Adrenal gland (tissue), 5 donors: ENCODE results near the gene LHFPL6.

Source experiments
- POLR2A ChIP-seq, 2 donors: fragments of 450-650 bp; IDR thresholded peaks; one replicate each; pipeline ENCODE4 v1.6.1; 2017; ENCODE audit warnings: antibody characterized with exemption in 2 of 2, mild to moderate bottlenecking in 2 of 2, moderate library complexity in 1 of 2
- TF ChIP-seq, protein P1 (sequence below), 6 experiments: fragments of 450-650 bp in 4 of 6; fragments of 200-600 bp in 2 of 6; sonication (generic) in 1 of 6; IDR thresholded peaks; 1 replicate in 5 of 6; 2 replicates in 1 of 6; pipeline versions ENCODE4 v1.5.1 to v1.8.0; 2016 to 2021; ENCODE audit warnings: antibody characterized with exemption in 6 of 6, mild to moderate bottlenecking in 2 of 6, moderate library complexity in 1 of 6
- donor health status: DM: no; HTN: no; CAD: no.

DNA sequence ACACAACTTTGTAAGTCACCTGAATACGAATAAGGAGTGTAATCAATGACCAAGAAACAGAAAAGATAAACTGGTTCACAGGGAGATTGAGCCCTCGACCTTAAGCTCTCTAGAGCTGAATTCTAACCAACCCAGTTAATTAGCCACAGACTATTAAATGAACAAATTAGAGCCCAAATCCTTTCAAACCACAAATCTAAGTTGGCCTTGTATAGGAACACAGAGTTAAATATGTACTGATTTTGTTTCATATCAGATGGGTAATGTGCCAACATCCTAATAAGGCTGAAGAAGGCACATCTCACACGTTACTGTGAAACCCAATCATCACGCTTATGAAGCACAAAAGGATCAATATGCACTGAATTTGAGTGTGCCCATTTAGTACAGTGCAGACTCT lies 156.1 kb downstream of the LHFPL6 start:
- TF ChIP-seq, protein P1, sequence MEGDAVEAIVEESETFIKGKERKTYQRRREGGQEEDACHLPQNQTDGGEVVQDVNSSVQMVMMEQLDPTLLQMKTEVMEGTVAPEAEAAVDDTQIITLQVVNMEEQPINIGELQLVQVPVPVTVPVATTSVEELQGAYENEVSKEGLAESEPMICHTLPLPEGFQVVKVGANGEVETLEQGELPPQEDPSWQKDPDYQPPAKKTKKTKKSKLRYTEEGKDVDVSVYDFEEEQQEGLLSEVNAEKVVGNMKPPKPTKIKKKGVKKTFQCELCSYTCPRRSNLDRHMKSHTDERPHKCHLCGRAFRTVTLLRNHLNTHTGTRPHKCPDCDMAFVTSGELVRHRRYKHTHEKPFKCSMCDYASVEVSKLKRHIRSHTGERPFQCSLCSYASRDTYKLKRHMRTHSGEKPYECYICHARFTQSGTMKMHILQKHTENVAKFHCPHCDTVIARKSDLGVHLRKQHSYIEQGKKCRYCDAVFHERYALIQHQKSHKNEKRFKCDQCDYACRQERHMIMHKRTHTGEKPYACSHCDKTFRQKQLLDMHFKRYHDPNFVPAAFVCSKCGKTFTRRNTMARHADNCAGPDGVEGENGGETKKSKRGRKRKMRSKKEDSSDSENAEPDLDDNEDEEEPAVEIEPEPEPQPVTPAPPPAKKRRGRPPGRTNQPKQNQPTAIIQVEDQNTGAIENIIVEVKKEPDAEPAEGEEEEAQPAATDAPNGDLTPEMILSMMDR (IDR thresholded peaks at IDR 0.05): no peak
- TF ChIP-seq POLR2A (IDR thresholded peaks at IDR 0.05): no peak
